GM18499 (cell line): ENCODE measurements around the gene EXD2.
"Not testable (repeated sequence)": the region's sequence is repeated elsewhere in the genome, so short reads cannot be mapped to it uniquely, and the experiment has no call there.

ENCODE experiments used
- ATAC-seq: cut with Tn5 transposase; IDR thresholded peaks from one replicate; pipeline ENCODE4 v1.9.1; 2021; ENCODE audit warnings: moderate number of reproducible peaks; ENCODE audit not compliant: insufficient read depth, unreplicated experiment

The EXD2 gene

GRCh38 chr14:69193721-69194120 is 2.4 kb downstream of the EXD2 start:
- ATAC-seq: no peak

DNA sequence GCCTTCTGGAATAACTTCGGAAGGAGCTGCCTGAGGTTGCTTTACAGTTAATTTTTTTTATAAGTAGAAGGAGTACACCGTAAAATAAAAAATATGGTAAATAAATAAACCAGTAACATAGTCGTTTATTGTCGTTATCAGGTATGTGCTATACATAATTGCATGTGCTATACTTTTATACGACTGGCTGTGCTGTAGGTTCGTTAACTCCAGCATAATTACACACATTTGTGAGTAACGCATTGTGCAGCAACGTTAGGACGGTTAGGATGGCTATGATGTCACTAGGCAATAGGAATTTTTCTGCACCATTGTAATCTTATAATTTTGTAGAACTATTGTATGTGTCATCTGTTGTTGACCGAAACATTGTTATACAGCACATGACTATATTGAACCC is 8.5 kb downstream of the EXD2 start:
- no peak for ATAC-seq

DNA sequence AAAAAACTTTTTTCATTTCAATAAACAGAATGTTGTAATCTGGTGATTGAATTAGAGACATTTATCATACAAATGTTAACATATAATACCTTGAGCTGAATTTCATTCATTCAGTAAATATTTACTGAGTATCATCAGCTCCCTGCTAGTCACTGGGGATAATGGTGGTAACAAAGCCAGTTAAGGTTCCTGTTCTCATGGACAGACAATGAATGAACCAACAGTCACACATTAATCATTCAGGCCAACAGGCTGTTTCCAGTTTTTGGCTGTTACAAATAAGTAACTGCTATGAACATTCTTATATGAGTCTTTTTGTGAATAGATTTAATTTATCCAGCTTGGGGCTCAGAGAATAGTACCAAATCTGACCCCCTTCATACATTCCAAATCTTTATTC is 13.5 kb downstream of the EXD2 start:
- ATAC-seq: no peak

DNA sequence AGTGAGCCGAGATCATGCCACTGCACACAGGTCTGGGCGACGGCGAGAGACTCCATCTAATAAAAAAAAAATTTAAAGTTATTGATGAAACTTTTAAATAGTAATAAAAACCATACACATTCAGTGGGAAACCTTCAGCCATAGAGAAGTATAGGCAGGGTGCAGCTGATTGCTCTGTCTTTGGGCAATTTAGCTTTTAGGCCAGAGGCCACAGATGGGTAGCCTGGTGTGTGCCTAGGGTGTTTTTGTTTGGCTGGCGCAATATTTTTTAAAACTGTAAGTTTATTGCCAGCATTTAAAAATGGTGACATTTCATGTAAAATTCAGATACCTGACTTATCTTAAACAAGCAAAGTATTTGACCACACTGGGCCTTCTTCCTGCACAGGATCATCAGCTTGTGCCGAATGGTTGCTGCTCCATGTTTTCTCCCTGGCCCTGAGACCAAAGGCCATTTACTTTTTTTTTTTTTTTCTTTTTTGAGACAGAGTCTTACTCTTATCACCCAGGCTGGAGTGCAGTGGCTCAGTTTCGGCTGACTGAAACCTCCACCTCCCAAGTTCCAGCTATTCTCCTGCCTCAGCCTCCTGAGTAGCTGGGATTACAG is 16.2 kb downstream of the EXD2 start:
- ATAC-seq: no peak

DNA sequence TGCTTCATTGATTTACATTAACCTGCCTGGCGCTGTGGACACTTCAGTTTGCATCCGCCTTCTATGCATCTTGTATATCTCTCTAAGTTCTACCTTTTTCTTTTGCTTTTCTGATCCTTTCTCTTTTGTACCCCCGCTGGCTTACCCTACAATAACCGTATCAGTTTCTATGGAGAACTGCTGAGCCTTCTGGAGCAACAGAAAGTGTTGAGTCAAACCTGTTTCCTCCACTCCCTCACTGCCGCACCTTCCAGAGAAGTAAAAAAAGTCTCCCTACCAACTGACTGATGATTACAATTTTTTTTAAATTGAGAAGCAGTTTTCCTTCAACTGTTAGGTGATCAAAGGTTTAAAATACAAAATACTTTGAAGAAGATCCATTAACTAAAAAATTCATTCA is 17.4 kb downstream of the EXD2 start:
- ATAC-seq: no peak

DNA sequence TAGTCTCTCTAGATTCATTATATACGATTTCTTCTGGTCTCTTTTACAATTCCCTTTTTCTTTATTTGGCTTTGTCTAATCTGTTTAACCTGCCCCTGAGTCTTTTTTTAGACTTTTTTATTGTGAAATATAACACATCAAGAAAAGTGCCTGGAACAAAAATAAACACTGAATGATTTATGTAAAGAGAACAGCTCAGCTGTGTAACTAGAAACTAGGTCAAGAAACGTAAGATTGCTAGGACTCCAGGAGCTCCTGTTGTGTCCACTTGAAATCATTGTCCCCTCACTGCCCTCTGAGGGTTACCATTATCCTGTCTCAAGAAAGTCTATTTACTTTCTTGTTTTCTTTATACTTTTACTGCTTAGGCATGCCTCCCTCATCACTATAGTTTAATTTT is 23.1 kb downstream of the EXD2 start:
- ATAC-seq: no peak

- not testable (repeated sequence) for ATAC-seq
Observed at GRCh38 chr14:69217663-69218062, 26.4 kb downstream of the EXD2 start.

GRCh38 chr14:69224946-69225345 is 33.6 kb downstream of the EXD2 start:
- ATAC-seq: no peak

- ATAC-seq: no peak
Observed at GRCh38 chr14:69226178-69226577, 34.9 kb downstream of the EXD2 start.

- ATAC-seq: no peak
Observed at GRCh38 chr14:69226736-69227135, 35.4 kb downstream of the EXD2 start.

DNA sequence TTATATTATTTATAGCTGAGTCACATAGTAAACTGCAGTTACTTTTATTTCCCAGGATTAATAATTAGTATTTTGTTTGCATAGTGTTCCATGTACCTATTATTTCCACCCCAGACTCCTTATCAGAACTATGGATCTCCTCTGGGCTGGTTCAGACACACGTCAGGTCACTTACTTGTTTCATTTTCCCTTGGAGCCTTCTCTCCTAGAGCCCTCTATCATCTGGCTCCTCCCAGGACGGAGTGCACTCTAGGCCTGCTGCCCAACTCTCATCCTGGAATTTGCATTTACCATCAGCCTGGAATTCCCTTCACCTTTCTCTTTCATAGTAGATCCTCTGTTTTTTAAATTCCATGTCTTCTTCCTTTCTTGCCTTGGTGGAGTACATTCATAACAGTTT is 40.2 kb downstream of the EXD2 start:
- ATAC-seq: no peak

- no peak for ATAC-seq
Observed at GRCh38 chr14:69232388-69232787, 41.1 kb downstream of the EXD2 start.

- ATAC-seq: no peak
Observed at GRCh38 chr14:69234106-69234505, 42.8 kb downstream of the EXD2 start.

GRCh38 chr14:69235708-69236107 is 44.4 kb downstream of the EXD2 start:
- ATAC-seq: no peak

DNA sequence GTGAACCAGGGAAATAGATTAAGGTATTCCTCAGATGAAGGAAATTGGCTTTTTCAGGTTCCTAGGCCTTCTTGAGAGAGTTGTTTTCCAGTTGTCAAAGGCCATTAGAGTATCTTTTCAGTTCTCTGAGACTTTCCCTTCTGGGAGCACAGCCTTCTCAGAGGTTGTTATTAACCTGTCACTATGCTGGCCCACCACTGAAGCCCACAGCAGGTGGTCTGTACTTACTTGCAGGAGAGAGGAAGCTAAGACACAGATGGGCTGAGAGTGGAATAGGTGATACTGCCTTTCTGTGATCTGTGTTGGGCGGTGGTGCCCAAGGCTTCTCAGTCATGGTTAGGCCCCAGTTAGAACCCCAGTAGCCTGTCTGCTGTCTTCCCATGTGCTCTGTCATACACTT is 45.8 kb downstream of the EXD2 start:
- ATAC-seq: no peak

DNA sequence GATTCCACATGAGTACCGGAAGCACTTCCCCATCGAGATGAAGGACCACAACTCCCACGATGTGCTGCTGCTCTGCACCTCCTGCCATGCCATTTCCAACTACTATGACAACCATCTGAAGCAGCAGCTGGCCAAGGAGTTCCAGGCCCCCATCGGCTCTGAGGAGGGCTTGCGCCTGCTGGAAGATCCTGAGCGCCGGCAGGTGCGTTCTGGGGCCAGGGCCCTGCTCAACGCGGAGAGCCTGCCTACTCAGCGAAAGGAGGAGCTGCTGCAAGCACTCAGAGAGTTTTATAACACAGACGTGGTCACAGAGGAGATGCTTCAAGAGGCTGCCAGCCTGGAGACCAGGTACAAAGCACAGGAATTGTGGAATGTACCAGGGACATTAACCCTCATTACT is 46.3 kb downstream of the EXD2 start:
- ATAC-seq: no peak

DNA sequence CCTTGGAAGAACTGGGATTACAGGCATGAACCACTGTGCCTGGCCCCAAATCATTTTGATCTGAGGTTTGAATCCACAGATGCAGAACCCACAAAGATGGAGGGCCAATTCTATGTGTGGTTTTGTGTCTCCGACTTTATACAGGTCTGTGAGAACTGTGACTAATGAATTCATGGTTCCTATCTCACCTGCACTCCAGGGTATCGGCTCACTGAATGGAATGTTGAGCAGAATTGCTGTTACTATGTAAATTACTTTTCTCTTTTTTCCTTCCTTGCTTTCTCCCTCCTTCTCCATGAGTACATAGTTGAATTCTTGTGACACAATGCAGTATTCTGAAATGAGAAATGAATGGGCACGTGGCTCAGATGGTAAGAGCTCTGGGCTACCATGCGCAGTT is 47.6 kb downstream of the EXD2 start:
- no peak for ATAC-seq

- ATAC-seq: no peak
Observed at GRCh38 chr14:69240527-69241173, 49.4 kb downstream of the EXD2 start.

DNA sequence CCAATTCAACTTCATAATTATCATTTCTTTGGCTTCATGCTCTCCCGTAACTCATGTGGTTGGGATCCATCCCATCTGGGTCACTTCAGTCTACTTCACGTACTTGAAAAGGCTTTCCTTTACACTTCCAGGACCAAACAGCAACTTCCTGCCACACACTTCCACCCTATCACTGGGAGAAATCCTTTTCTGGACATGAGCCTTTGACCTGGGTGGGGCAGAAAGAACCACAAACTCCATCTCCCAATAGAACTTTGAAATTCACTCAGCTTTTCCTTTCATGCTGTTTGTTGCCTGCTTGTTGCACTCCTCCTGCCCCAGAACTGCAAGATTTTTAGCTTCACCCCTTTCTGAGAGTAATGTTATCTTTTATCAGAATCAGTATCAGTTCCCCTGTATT is 50.3 kb downstream of the EXD2 start:
- no peak for ATAC-seq

GRCh38 chr14:69242311-69243224 is 51.3 kb downstream of the EXD2 start:
- ATAC-seq: no peak

GRCh38 chr14:69244946-69245345 is 53.6 kb downstream of the EXD2 start:
- ATAC-seq: no peak
